Measurements from ENCODE around the gene PLEKHM3.

The PLEKHM3 gene

DNA sequence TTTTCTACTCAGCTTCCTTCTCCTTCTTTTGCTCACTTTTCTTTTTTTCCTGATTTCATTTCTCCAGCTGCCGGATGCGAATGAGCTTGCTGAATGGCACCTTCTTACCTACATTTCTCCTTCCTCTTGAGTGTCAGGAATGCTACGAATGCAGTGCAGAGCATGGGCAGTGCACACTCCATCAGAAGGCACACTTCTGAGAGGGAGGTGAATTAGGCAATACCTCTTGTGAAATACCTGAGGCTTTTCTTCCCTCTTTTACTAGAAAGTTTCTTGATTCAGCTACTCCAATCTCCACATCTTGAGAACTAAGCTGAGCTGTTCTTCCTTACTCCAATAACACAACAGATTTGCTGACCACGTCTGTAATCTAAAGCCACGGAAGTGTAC lies 51.1 kb downstream of the PLEKHM3 start:
- peaks cover 0 to 13% (median 4%) of the 10 kb centered on the region in 4 donors for H3K4me1 ChIP-seq
- no peak overlapping the region for H3K4me3 ChIP-seq
- intact Hi-C loops (cut with DNase I; ENCODE audit: low total_unique reads): loop anchor here (5.0 to 10.0 kb wide), 2 partner anchors 207 to 1401 kb away; partner anchors contain the start of gene FZD5
- no peaks in the 10 kb centered on the region for H3K9me3 ChIP-seq
- no peak for DNase-seq
- TF ChIP-seq, protein P1, sequence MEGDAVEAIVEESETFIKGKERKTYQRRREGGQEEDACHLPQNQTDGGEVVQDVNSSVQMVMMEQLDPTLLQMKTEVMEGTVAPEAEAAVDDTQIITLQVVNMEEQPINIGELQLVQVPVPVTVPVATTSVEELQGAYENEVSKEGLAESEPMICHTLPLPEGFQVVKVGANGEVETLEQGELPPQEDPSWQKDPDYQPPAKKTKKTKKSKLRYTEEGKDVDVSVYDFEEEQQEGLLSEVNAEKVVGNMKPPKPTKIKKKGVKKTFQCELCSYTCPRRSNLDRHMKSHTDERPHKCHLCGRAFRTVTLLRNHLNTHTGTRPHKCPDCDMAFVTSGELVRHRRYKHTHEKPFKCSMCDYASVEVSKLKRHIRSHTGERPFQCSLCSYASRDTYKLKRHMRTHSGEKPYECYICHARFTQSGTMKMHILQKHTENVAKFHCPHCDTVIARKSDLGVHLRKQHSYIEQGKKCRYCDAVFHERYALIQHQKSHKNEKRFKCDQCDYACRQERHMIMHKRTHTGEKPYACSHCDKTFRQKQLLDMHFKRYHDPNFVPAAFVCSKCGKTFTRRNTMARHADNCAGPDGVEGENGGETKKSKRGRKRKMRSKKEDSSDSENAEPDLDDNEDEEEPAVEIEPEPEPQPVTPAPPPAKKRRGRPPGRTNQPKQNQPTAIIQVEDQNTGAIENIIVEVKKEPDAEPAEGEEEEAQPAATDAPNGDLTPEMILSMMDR (IDR thresholded peaks at IDR 0.05): no peak
- peaks cover 4 to 19% (median 11%) of the 10 kb centered on the region in 3 donors for H3K36me3 ChIP-seq
- no peaks in the 10 kb centered on the region for H3K27me3 ChIP-seq
- no peak overlapping the region for H3K27ac ChIP-seq

DNA sequence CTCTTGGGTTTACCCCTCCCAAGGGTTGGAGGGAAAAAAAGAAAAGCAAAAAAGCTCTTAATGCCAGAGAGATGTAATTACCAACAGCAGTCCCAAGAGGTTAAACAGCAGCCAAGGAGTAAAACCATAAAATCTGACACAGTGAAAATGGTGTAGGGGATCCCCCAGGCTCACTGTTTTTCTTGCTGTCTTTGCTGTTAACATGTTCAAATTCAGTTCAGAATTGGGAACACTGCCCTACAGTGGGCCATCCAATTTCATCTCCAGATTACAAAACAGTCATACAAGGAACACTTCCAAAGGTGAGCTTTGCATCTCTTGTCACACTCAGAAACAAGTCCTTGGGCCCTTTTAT lies 54.5 kb downstream of the PLEKHM3 start:
- intact Hi-C loops (cut with DNase I; ENCODE audit: low total_unique reads): loop anchor here (5.0 to 10.0 kb wide), 2 partner anchors 204 to 1404 kb away; partner anchors contain the start of gene FZD5
- Histone ChIP-seq H3K9me3 (no peaks in the 10 kb centered on the region), H3K36me3 (peaks cover 0 to 2% (median 2%) of the 10 kb centered on the region in 3 donors), H3K27me3 (no peaks in the 10 kb centered on the region), H3K4me3 (no peak overlapping the region), H3K4me1 (peaks cover 0 to 13% (median 4%) of the 10 kb centered on the region in 4 donors), H3K27ac (no peak overlapping the region)
- TF ChIP-seq, protein P1 (IDR thresholded peaks at IDR 0.05): no peak
- DNase-seq: no peak

DNA sequence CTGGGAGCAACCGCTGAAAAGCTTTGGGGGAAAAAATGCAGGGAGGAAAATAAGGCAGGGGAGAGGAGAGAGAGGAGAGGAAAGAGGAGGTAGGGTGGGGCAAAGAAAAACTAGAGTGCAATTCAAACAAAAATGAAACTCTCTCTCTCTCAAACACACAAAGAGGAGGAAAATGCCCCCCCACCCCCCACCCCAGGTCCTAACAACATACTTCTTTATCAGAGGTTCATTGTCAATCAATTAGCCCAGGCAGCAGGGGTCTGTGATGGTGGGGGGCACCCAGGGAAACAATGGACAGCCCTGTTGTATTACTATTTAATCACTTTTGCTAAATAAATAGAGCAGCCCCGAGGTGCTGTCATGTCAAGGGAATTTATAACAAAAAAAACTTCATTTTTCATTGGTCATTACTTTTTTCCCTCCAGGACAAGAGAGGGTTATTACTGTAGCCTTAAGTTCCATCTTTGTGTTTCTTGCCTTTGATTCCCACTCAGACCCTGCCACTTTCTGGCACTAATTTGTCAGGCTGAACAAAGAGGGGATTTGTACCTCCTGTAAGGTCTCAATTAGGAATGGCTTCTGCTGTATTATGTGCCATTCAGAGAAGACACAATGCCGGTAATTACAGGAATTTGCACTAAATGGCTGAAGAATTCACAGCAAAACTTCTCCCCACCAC lies 55.0 kb downstream of the PLEKHM3 start:
- H3K27ac ChIP-seq: no peak overlapping the region

DNA sequence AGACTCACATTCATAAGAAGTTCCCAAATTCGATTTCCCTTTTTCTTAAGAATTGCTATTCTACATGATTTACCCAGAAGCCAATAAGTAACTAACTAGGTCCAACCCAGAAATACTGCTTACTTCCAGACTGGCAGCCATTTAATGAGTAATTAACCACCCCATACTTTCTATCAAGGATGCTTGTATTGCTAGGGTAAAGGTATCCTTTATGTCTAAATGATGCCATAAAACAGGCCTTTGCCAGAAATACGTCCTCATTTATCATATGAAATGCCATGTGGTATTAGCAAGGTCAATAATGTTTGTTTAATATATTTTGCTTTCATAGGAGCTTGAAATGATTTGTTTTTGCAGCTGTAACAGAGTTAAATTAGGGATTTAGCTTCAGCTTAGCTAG lies 56.1 kb downstream of the PLEKHM3 start:
- H3K36me3 ChIP-seq: no peaks in the 10 kb centered on the region
- TF ChIP-seq, protein P1 (IDR thresholded peaks at IDR 0.05): no peak
- intact Hi-C loops (cut with DNase I; ENCODE audit: low total_unique reads): no loop called here
- no peak overlapping the region for H3K4me3 ChIP-seq
- H3K4me1 ChIP-seq: peaks cover 0 to 13% (median 4%) of the 10 kb centered on the region in 4 donors
- H3K27me3 ChIP-seq: no peaks in the 10 kb centered on the region
- no peaks in the 10 kb centered on the region for H3K9me3 ChIP-seq
- no peak for DNase-seq
- no peak overlapping the region for H3K27ac ChIP-seq

More for the DNA sequence above, 55.0 kb downstream of the PLEKHM3 start:
- intact Hi-C loops (cut with DNase I; ENCODE audit: low total_unique reads): loop anchor here (5.0 to 10.0 kb wide), 2 partner anchors 203 to 1405 kb away; partner anchors contain the start of gene FZD5
- Histone ChIP-seq H3K27me3 (no peaks in the 10 kb centered on the region), H3K9me3 (no peaks in the 10 kb centered on the region), H3K4me3 (no peak overlapping the region), H3K36me3 (no peaks in the 10 kb centered on the region), H3K4me1 (peaks cover 0 to 13% (median 4%) of the 10 kb centered on the region in 4 donors)
- TF ChIP-seq, protein P1 (IDR thresholded peaks at IDR 0.05): no peak
- DNase-seq: no peak

DNA sequence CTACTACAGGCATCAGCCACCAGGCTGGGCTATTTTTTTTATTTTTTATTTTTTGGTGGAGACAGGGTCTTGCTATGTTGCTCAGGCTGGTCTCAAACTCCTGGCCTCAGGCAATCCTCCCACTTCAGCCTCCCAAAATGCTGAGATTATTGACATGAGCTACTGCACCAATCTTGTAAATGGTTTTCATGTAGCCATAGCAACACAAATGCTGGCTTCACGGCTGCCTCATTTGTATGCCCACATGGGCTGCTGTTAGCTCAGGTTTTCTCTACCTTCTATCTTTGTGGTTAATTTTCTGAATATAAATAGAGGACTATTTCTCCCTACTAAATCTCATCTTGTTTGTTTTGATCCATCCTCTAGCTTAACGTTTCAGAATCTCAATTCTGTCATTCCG lies 58.2 kb downstream of the PLEKHM3 start:
- DNase-seq: no peak
- Histone ChIP-seq H3K27ac (no peak overlapping the region), H3K4me1 (peaks cover 0 to 13% (median 4%) of the 10 kb centered on the region in 4 donors), H3K9me3 (no peaks in the 10 kb centered on the region), H3K27me3 (no peaks in the 10 kb centered on the region), H3K4me3 (no peak overlapping the region), H3K36me3 (peaks cover 0 to 5% (median 0%) of the 10 kb centered on the region in 3 donors)
- intact Hi-C loops (cut with DNase I; ENCODE audit: low total_unique reads): no loop called here
- TF ChIP-seq, protein P1 (IDR thresholded peaks at IDR 0.05): no peak

Data from tibial artery (tissue), 4 donors.